Activated CD8-positive, alpha-beta memory T cell treated with anti-CD3 and anti-CD28 coated beads, Interleukin-2, amount 10 ng/mL, durations not matched to agents 7 days and 5 days (primary cell): Measurements from ENCODE around the gene CDKL5. TPM values are rescaled to one million over a fixed set of nuclear protein-coding genes. Genes with fewer than 3 reads are reported as not detected.
"Not testable (repeated sequence)": the region's sequence is repeated elsewhere in the genome, so short reads cannot be mapped to it uniquely, and the experiment has no call there.

Experiments used
- ATAC-seq: fragments of 150-1000 bp; cut with Tn5 transposase; one replicate; pipeline ENCODE4 v1.10.0; 2021; ENCODE audit warnings: moderate library complexity
- CTCF ChIA-PET: fragments of 350-600 bp; sonication (Branson Sonifier 250); formaldehyde crosslinking; loops from one replicate; lab custom pipeline; 2021; ENCODE audit warnings: antibody characterized with exemption; lab: Charles Lee
- DNase-seq: peaks from one replicate; pipeline ENCODE4 v3.0.0-alpha.2; 2020
- H3K27ac Mint-ChIP-seq: one replicate; pipeline ENCODE4 v1.8.0; 2021; ENCODE audit warnings: mild to moderate bottlenecking, mixed read lengths
- H3K27me3 Mint-ChIP-seq: one replicate; pipeline ENCODE4 v1.8.0; 2021; ENCODE audit warnings: mixed read lengths
- H3K36me3 Mint-ChIP-seq: one replicate; pipeline ENCODE4 v1.8.0; 2021; ENCODE audit warnings: mild to moderate bottlenecking, mixed read lengths
- H3K4me1 Mint-ChIP-seq: one replicate; pipeline ENCODE4 v1.8.0; 2021; ENCODE audit warnings: mixed read lengths
- H3K4me3 Mint-ChIP-seq: one replicate; pipeline ENCODE4 v1.8.0; 2021; ENCODE audit warnings: mild to moderate bottlenecking, moderate library complexity, mixed read lengths
- H3K9me3 Mint-ChIP-seq: one replicate; pipeline ENCODE4 v1.8.0; 2022; ENCODE audit warnings: low read depth, mixed read lengths
- total RNA-seq, 2 experiments: library from RNA; stranded (reverse); gene quantifications; one replicate each; pipeline ENCODE4 v1.2.3, GENCODE V29; 2021

Gene CDKL5
- total RNA-seq, 2 experiments from 2014 or later = 1.1 to 1.3 TPM

DNA sequence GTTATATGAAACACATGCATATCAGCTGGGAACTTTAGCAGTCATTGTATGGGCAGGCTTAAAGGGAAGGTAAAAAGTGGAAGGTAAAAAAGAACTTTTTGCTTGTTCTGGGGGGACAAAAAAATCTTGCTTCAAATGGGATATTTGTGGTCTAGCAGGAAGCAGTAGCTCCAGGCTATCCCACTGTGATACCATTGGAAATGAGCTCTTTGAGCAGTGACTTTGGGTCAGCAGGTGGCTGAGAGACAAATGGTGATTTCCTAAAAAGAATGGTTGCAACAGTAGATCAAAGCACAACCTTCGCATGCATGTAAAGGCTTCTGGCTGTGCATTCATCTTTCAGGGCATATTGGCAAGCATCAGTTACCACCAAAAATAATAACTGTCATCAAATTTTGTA, 140.3 kb downstream of the CDKL5 start:
- no peaks in the 10 kb centered on the region for H3K9me3 Mint-ChIP-seq
- H3K4me3 Mint-ChIP-seq = no peak overlapping the region
- DNase-seq = no peak
- H3K27me3 Mint-ChIP-seq = no peaks in the 10 kb centered on the region
- CTCF ChIA-PET = no interaction called here
- H3K27ac Mint-ChIP-seq = no peak overlapping the region
- no peaks in the 10 kb centered on the region for H3K36me3 Mint-ChIP-seq
- ATAC-seq = no peak
- H3K4me1 Mint-ChIP-seq = no peaks in the 10 kb centered on the region

DNA sequence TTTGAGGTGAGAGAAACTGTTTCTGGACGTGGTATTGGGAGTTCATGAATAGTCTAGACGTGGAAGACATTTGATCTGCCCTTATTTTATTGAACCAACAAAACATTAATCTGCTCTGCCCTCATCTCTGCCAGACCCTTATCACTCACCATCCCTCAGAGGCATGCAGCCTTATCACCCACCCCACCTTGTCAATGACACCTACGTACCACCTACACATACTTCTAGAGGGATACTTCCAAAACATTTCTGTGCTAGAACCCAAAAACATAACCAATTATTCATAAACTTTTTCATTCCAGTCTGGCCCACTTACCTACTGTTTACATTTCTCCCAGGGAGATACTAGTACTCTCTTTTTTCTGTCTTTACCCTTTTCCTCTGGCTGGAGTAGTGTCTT, 141.3 kb downstream of the CDKL5 start:
- Mint-ChIP-seq H3K27ac (no peak overlapping the region), H3K27me3 (no peaks in the 10 kb centered on the region), H3K9me3 (no peaks in the 10 kb centered on the region), H3K36me3 (no peaks in the 10 kb centered on the region), H3K4me3 (no peak overlapping the region), H3K4me1 (no peaks in the 10 kb centered on the region)
- DNase-seq = no peak
- no peak for ATAC-seq
- CTCF ChIA-PET = no interaction called here

DNA sequence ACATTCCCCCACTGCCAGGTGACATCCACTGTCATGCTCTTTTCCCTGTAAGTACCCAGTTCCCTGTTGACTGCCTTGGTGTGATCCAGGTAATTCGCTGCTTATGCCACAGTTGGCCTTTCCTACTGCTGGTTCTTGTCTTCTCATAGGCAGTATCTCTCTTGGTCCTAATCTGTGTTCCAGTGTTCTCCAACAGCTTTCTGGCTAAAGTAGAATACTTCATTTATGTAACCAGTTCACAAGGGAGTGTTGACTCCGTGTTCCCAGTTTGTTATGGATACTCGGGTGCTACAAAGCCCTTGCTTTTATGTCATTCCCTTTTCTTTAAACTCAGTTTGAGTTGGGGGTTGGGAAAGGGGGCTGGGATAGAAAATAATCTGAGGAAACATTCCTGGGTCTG, 148.1 kb downstream of the CDKL5 start:
- no peak for ATAC-seq
- CTCF ChIA-PET = no interaction called here
- H3K36me3 Mint-ChIP-seq = no peaks in the 10 kb centered on the region
- H3K9me3 Mint-ChIP-seq = no peaks in the 10 kb centered on the region
- no peaks in the 10 kb centered on the region for H3K4me1 Mint-ChIP-seq
- DNase-seq = no peak
- H3K4me3 Mint-ChIP-seq = no peak overlapping the region
- H3K27me3 Mint-ChIP-seq = no peaks in the 10 kb centered on the region
- H3K27ac Mint-ChIP-seq = no peak overlapping the region

DNA sequence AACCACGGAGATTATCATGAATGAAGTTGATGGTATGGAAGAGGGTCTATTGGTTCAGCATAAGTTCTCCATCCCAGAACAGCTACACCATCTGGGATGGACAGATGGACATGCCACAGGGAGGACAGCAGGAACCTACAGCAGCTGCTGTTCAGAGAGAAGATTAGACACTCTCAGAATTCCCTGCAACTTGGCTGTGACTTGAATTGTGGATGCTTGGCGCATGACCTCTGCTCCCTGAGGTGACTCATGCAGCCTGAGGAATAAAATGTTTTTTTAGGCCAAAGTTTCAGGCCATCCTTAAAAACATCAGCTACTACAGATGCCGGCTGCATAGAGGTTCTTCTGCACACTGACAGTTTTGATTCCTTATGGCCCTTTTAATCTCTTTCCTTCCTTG, 149.2 kb downstream of the CDKL5 start:
- no peaks in the 10 kb centered on the region for H3K36me3 Mint-ChIP-seq
- no peak overlapping the region for H3K4me3 Mint-ChIP-seq
- no peaks in the 10 kb centered on the region for H3K27me3 Mint-ChIP-seq
- H3K4me1 Mint-ChIP-seq = no peaks in the 10 kb centered on the region
- no peak overlapping the region for H3K27ac Mint-ChIP-seq
- ATAC-seq (no peak), DNase-seq (no peak)
- CTCF ChIA-PET = no interaction called here
- H3K9me3 Mint-ChIP-seq = no peaks in the 10 kb centered on the region

DNA sequence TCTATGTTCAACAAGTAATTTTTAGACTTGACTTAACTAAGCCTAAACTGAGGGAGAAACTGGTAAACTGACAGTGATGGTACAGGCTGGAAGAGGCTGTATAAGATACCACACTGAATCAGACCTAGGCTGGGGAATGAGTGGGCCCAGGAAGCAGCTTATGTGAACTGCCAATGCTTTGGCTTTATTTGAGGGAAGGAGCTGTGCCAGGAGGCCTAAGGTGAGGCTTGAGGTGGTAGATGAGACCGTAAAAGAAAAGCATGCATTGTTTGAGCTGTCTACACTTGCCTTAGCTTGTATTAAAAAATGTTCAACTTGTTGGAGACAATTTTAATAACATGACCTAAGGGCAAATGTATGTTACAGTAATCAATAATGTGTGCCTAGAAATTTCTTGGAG, 150.3 kb downstream of the CDKL5 start:
- Mint-ChIP-seq H3K4me3 (no peak overlapping the region), H3K9me3 (no peaks in the 10 kb centered on the region), H3K4me1 (no peaks in the 10 kb centered on the region), H3K27me3 (no peaks in the 10 kb centered on the region), H3K27ac (no peak overlapping the region), H3K36me3 (no peaks in the 10 kb centered on the region)
- ATAC-seq (no peak), DNase-seq (no peak)
- CTCF ChIA-PET = no interaction called here

DNA sequence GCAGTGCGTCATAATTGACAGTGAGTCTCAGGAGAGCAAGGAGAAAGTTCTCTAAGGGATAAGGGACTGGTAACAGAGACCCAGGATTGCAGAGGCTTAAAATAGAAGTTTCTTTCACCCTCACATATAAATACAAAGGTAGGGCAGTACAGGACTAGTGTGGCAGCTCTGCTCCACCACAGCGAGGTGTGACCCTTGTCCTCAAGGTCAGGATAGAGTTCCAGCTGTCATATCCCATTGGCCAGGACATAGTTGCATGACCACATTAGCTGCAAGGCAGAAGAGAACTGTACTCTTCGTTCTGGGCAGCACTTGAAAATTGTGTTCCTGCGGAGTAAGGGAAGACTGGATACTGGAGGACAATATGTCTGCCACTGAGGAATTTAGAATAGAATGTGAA, 152.0 kb downstream of the CDKL5 start:
- ATAC-seq (no peak), DNase-seq (no peak)
- Mint-ChIP-seq H3K27me3 (no peaks in the 10 kb centered on the region), H3K9me3 (no peaks in the 10 kb centered on the region), H3K27ac (no peak overlapping the region), H3K4me3 (no peak overlapping the region), H3K36me3 (no peaks in the 10 kb centered on the region), H3K4me1 (no peaks in the 10 kb centered on the region)
- CTCF ChIA-PET = no interaction called here

DNA sequence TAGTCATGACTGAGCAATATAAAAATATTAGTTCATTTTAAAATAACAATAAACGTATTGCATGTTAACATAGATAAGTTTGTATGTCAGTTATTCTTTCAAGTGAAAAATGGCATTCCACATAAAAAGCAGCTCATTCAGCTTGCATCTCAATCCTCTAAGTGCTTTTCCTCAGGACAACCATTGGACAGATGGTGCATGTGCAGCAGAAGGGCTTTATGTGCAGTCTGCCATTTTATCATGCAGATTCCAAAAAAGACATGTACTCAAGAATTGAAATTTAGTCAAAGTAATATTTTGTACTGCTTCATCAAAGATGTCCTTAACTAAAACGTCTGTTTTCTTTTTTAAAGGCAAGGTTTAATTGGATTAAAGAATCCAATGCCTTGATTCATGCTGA, 153.1 kb downstream of the CDKL5 start:
- no peak for ATAC-seq
- Mint-ChIP-seq H3K27ac (no peak overlapping the region), H3K27me3 (no peaks in the 10 kb centered on the region), H3K36me3 (no peaks in the 10 kb centered on the region), H3K4me1 (no peaks in the 10 kb centered on the region), H3K9me3 (no peaks in the 10 kb centered on the region), H3K4me3 (no peak overlapping the region)
- DNase-seq = no peak
- CTCF ChIA-PET = no interaction called here

DNA sequence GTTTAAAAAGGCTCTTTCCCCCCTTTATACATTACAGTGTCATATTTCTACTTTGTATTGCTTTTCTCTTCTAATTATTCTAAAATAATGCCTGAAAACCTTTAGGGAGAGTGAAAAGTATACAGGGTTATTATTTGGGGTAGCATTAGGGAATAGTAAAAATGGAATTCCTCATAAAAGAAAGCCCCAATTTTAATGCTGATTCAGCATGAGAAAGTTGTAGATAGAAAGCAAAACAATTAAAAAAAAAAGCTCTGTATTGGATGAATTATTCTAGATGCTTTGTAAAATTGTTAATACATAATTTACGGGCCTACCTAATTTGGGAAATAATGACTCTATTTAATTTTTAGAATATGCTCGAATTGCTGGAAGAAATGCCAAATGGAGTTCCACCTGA, 154.1 kb downstream of the CDKL5 start:
- no peaks in the 10 kb centered on the region for H3K4me1 Mint-ChIP-seq
- H3K36me3 Mint-ChIP-seq = no peaks in the 10 kb centered on the region
- H3K9me3 Mint-ChIP-seq = no peaks in the 10 kb centered on the region
- no peaks in the 10 kb centered on the region for H3K27me3 Mint-ChIP-seq
- CTCF ChIA-PET = no interaction called here
- H3K27ac Mint-ChIP-seq = no peak overlapping the region
- DNase-seq (no peak), ATAC-seq (no peak)
- no peak overlapping the region for H3K4me3 Mint-ChIP-seq

DNA sequence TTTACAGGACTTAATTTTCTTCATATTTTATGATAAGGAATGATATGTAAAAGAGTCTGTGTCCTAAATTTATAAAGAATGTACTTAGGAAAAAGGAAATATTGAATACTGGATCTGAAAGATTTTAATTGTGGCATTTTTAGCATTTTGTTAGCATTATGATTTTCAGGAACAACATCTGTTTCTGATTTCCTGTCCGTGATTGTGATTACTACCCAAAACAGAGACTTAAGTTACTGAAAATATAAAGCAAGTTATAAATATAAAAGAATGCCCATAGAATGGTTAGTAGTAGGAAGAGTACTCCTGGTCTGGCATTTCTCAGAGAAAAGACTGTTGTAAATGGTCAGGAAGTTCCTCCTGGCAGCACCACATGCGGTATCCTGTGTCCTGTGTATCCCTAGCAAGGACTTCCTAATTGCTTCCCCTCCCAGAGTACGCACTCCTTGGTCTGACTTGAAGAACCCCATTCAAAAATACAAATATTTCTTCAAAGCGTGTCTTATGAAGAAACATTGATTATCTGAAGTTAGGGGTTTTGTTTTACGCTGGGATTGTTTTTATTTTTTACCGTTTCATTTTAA, 157.6 kb downstream of the CDKL5 start:
- Mint-ChIP-seq H3K36me3 (no peaks in the 10 kb centered on the region), H3K4me3 (no peak overlapping the region), H3K27ac (no peak overlapping the region), H3K27me3 (no peaks in the 10 kb centered on the region), H3K9me3 (no peaks in the 10 kb centered on the region), H3K4me1 (no peaks in the 10 kb centered on the region)
- DNase-seq = no peak
- CTCF ChIA-PET = no interaction called here
- ATAC-seq = no peak

DNA sequence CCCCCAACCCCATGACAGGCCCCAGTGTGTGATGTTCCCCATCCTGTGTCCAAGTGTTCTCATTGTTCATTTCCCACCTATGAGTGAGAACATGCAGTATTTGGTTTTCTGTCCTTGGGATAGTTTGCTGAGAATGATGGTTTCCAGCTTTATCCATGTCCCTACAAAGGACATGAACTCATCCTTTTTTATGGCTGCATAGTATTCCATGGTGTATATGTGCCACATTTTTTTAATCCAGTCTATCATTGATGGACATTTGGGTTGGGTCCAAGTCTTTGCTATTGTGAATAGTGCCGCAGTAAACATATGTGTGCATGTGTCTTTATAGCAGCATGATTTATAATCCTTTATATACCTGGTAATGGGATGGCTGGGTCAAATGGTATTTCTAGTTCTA, 163.9 kb downstream of the CDKL5 start:
- H3K9me3 Mint-ChIP-seq, ATAC-seq, DNase-seq, H3K4me3 Mint-ChIP-seq, H3K27me3 Mint-ChIP-seq, H3K36me3 Mint-ChIP-seq, H3K4me1 Mint-ChIP-seq, CTCF ChIA-PET, H3K27ac Mint-ChIP-seq: not testable (repeated sequence)

DNA sequence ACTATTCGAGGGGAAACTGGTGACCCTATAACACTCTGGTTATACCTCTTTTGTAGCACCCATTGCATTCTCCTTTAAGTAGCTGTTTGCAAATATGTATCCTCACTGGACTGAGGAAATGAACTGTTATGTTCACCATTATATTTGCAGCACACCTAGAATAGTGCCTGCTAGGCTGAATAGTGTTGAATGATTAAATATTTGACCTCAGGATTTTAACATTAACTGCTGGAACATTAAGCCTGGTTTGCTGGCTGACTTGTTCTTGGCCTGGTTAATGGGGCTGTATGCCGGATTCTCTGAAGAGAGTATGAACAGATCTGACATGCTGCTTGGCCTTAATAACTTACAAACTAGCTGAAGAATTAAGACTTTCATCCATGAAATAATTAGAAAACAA, 166.4 kb downstream of the CDKL5 start:
- Mint-ChIP-seq H3K4me1 (no peaks in the 10 kb centered on the region), H3K36me3 (no peaks in the 10 kb centered on the region), H3K4me3 (no peak overlapping the region), H3K27ac (no peak overlapping the region), H3K27me3 (no peaks in the 10 kb centered on the region), H3K9me3 (no peaks in the 10 kb centered on the region)
- no peak for DNase-seq
- no peak for ATAC-seq
- CTCF ChIA-PET = no interaction called here

DNA sequence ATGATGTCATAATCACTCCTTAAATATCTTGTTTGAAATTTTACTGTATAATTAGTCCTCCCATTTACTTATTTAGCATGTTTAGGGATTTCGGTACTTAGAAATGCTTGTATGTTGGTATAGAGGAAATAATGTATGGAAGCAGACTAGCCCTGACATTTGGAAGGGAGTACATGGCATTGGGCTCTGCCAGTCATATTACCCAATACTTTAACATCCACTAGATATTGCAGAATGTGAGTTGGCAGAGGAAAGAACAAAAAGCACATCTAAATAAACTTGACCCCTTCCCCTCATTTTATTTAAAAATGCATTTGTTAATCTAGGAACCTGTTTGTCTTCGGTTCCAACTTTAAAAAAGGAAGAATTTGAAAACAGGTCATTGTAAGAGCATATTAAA, 168.7 kb downstream of the CDKL5 start:
- Mint-ChIP-seq H3K4me1 (no peaks in the 10 kb centered on the region), H3K27me3 (no peaks in the 10 kb centered on the region), H3K27ac (no peak overlapping the region), H3K36me3 (no peaks in the 10 kb centered on the region), H3K4me3 (no peak overlapping the region), H3K9me3 (no peaks in the 10 kb centered on the region)
- CTCF ChIA-PET = no interaction called here
- no peak for DNase-seq
- ATAC-seq = no peak

DNA sequence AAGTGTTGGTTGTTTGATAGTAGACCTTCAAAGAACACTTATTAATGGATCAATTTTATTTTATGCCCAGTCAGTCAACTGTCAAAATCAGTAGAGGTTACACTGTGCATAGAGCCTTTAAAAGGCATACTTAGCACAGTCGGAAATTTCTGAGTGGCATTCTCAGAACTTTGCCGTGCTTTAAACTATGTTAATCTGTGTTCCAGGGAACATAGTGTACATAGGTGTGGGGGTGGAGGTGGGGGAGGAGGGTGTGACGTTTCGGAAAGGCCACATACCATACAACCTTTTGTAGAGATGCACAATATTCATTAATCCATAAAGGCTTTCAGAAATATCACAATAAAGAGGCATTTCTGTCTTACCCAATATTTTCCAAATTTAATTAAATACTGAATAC, 170.7 kb downstream of the CDKL5 start:
- no peaks in the 10 kb centered on the region for H3K9me3 Mint-ChIP-seq
- ATAC-seq (no peak), DNase-seq (no peak)
- no peaks in the 10 kb centered on the region for H3K27me3 Mint-ChIP-seq
- no peaks in the 10 kb centered on the region for H3K4me1 Mint-ChIP-seq
- no peak overlapping the region for H3K4me3 Mint-ChIP-seq
- no peak overlapping the region for H3K27ac Mint-ChIP-seq
- no peaks in the 10 kb centered on the region for H3K36me3 Mint-ChIP-seq
- CTCF ChIA-PET = no interaction called here

DNA sequence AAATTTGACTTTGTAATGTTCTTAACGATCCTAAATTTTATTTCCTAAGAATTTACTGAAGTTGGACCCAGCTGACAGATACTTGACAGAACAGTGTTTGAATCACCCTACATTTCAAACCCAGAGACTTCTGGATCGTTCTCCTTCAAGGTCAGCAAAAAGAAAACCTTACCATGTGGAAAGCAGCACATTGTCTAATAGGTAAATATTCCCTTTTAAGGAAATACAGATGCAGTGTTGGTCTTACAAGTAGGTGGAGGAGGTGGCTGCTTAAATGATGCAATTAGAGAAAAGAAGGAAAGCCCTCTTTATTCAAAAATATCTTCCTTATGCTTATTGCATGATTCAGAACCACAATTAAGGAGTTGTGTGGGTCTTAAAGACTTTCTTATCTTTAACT, 173.0 kb downstream of the CDKL5 start:
- Mint-ChIP-seq H3K27me3 (no peaks in the 10 kb centered on the region), H3K27ac (no peak overlapping the region), H3K4me1 (no peaks in the 10 kb centered on the region), H3K36me3 (no peaks in the 10 kb centered on the region), H3K9me3 (no peaks in the 10 kb centered on the region), H3K4me3 (no peak overlapping the region)
- CTCF ChIA-PET = no interaction called here
- DNase-seq (no peak), ATAC-seq (no peak)

DNA sequence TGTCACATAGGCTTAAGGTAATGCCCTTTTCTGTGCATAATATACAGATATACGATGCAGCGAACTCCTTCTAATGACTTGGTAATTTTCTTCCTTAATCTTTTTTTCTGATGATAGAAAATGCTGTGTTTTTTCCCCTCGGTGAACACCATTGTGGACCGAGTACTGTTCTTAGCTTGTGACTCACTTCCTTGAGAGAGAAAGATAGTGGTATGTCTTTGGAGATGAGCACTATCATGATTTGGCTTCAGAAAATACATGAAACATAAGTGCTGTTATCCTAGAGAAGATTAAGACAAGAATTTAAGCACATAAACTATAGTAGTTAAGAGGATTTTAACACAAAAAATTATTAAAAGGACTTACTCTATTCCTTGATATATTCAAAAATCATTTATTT, 182.6 kb downstream of the CDKL5 start:
- H3K27ac Mint-ChIP-seq = no peak overlapping the region
- no peak overlapping the region for H3K4me3 Mint-ChIP-seq
- no peaks in the 10 kb centered on the region for H3K36me3 Mint-ChIP-seq
- DNase-seq (no peak), ATAC-seq (no peak)
- H3K4me1 Mint-ChIP-seq = no peaks in the 10 kb centered on the region
- no peaks in the 10 kb centered on the region for H3K9me3 Mint-ChIP-seq
- CTCF ChIA-PET = no interaction called here
- no peaks in the 10 kb centered on the region for H3K27me3 Mint-ChIP-seq
